GM12878 (cell line): ENCODE data around the gene ESPNL. TPM values are rescaled to one million over a fixed set of nuclear protein-coding genes. Genes with fewer than 3 reads are reported as not detected.

Experiments used
- ATAC-seq: fragments of 200-7000 bp; cut with Tn5 transposase; 3 replicates; pipeline ENCODE4 v1.9.1; 2020; ENCODE audit warnings: mild to moderate bottlenecking, moderate library complexity
- BruUV-seq: library from RNA; stranded (reverse); fragments of 400-500 nt; replicated peaks from 2 replicates; lab custom pipeline; 2021; lab: Mats Ljungman, UMichigan
- CTCF ChIA-PET: fragments of 300-600 bp; sonication (Branson Sonifier 250); formaldehyde crosslinking; extraction: SDS; loops from one replicate; lab custom pipeline; 2021; ENCODE audit warnings: inconsistent platforms; lab: Yijun Ruan, JAX
- POLR2A ChIA-PET: fragments of 350-600 bp; formaldehyde crosslinking; extraction: SDS; loops from one replicate; lab custom pipeline; 2021; ENCODE audit warnings: inconsistent platforms; lab: Charles Lee
- RAD21 ChIA-PET: fragments of 300-600 bp; sonication (Branson Sonifier 250); formaldehyde crosslinking; loops from one replicate; lab custom pipeline; 2023; ENCODE audit warnings: antibody characterized with exemption; ENCODE audit not compliant: unreplicated experiment; lab: Charles Lee
- SMC1A ChIA-PET: fragments of 300-600 bp; sonication (Branson Sonifier 250); formaldehyde crosslinking; loops from one replicate; lab custom pipeline; 2023; ENCODE audit not compliant: unreplicated experiment, uncharacterized antibody; lab: Charles Lee
- DNase-seq: peaks from one replicate; pipeline ENCODE4 v3.0.0-alpha.2; 2011; ENCODE audit warnings: low read depth, low spot score
- FAIRE-seq: peaks from 3 replicates; lab custom pipeline; 2011; peaks lifted over from hg19 to GRCh38; lab: Jason Lieb, UNC
- H2AFZ ChIP-seq: 2 replicates; pipeline ENCODE4 v1.6.0; 2011; ENCODE audit warnings: low read depth, low read length, control low read depth; ENCODE audit not compliant: control insufficient read depth
- H3K27ac ChIP-seq: 2 replicates; pipeline ENCODE4 v1.5.1; 2011; ENCODE audit warnings: control low read depth; ENCODE audit not compliant: control insufficient read depth, insufficient read depth
- H3K27me3 ChIP-seq, 2 experiments: replicated peaks in 1 of 2; 2 replicates each; pipeline versions ENCODE4 v1.6.0 to v1.6.1; 2011; ENCODE audit warnings: low read length in 1 of 2; ENCODE audit not compliant: control insufficient read depth in 2 of 2, insufficient read depth in 2 of 2
- H3K36me3 ChIP-seq, 2 experiments: 2 replicates each; pipeline ENCODE4 v1.5.1; 2011; ENCODE audit warnings: low read length in 1 of 2; ENCODE audit not compliant: control insufficient read depth in 2 of 2, insufficient read depth in 2 of 2
- H3K4me1 ChIP-seq: 2 replicates; pipeline ENCODE4 v1.6.1; 2011; ENCODE audit warnings: mild to moderate bottlenecking, low read length, moderate library complexity, mixed read lengths; ENCODE audit not compliant: control insufficient read depth, insufficient read depth
- H3K4me2 ChIP-seq: 2 replicates; pipeline ENCODE4 v1.6.0; 2011; ENCODE audit warnings: control low read depth; ENCODE audit not compliant: control insufficient read depth, insufficient read depth
- H3K4me3 ChIP-seq: fragments of 200-600 bp; sonication (generic); 2 replicates; pipeline ENCODE4 v1.5.1; 2016
- H3K79me2 ChIP-seq: 2 replicates; pipeline ENCODE4 v1.6.0; 2011; ENCODE audit warnings: low read length; ENCODE audit not compliant: control insufficient read depth, insufficient read depth
- H3K9ac ChIP-seq: 2 replicates; pipeline ENCODE4 v1.8.0; 2011; ENCODE audit warnings: low read length, control low read depth, mixed read lengths; ENCODE audit not compliant: control insufficient read depth, insufficient read depth
- H3K9me3 ChIP-seq: replicated peaks from 3 replicates; pipeline ENCODE4 v1.5.1; 2011; ENCODE audit warnings: mild to moderate bottlenecking, low read length; ENCODE audit not compliant: control insufficient read depth, insufficient read depth
- H4K20me1 ChIP-seq: 2 replicates; pipeline ENCODE4 v1.6.0; 2011; ENCODE audit not compliant: control insufficient read depth, insufficient read depth
- ATF7 ChIP-seq: fragments of 450-650 bp; IDR thresholded peaks from 2 replicates; pipeline ENCODE4 v1.6.1; 2016; ENCODE audit warnings: low read depth, mild to moderate bottlenecking
- FOXK2 ChIP-seq: fragments of 450-650 bp; IDR thresholded peaks from 2 replicates; pipeline ENCODE4 v1.6.1; 2017; ENCODE audit warnings: mild to moderate bottlenecking, moderate library complexity
- HCFC1 ChIP-seq: fragments of 150-350 bp; IDR thresholded peaks from 2 replicates; pipeline ENCODE4 v1.6.1; 2014; ENCODE audit warnings: low read length
- JUND ChIP-seq: IDR thresholded peaks from 2 replicates; pipeline ENCODE4 v1.6.1; 2012; ENCODE audit warnings: low read depth, mild to moderate bottlenecking, low read length, improper control_type of control experiment, moderate library complexity
- LARP7 ChIP-seq: fragments of 450-650 bp; IDR thresholded peaks from 2 replicates; pipeline ENCODE4 v1.6.1; 2017; ENCODE audit warnings: mild to moderate bottlenecking
- MTA3 ChIP-seq: IDR thresholded peaks from 2 replicates; pipeline ENCODE4 v1.6.1; 2012; ENCODE audit warnings: low read length, inconsistent platforms, borderline replicate concordance
- NFIC ChIP-seq: IDR thresholded peaks from 2 replicates; pipeline ENCODE4 v1.6.1; 2012; ENCODE audit warnings: low read depth, mild to moderate bottlenecking, inconsistent platforms, low read length, moderate library complexity
- NFYB ChIP-seq: IDR thresholded peaks from 2 replicates; pipeline ENCODE4 v1.6.1; 2011; ENCODE audit warnings: low read depth, mild to moderate bottlenecking, low read length, improper control_type of control experiment, moderate library complexity; ENCODE audit not compliant: insufficient read depth
- PAX5 ChIP-seq: IDR thresholded peaks from 2 replicates; pipeline ENCODE4 v1.6.1; 2011; ENCODE audit warnings: low read depth, low read length, borderline replicate concordance
- RCOR1 ChIP-seq: conservative IDR thresholded peaks from 2 replicates; pipeline ENCODE4 v1.6.1; 2012; ENCODE audit warnings: low read depth, low read length, improper control_type of control experiment
- RELA ChIP-seq: fragments of 450-650 bp; IDR thresholded peaks from 2 replicates; pipeline ENCODE4 v1.8.0; 2014; ENCODE audit warnings: borderline replicate concordance; ENCODE audit not compliant: partially characterized antibody
- SIN3A ChIP-seq: IDR thresholded peaks from 2 replicates; pipeline ENCODE4 v1.6.1; 2012; ENCODE audit warnings: low read depth, low read length, improper control_type of control experiment
- SMAD5 ChIP-seq: IDR thresholded peaks from 2 replicates; pipeline ENCODE4 v1.6.1; 2016; ENCODE audit warnings: antibody characterized with exemption, low read depth
- SMC3 ChIP-seq: IDR thresholded peaks from 2 replicates; pipeline ENCODE4 v1.6.1; 2011; ENCODE audit warnings: low read length, improper control_type of control experiment, borderline replicate concordance
- SP1 ChIP-seq: IDR thresholded peaks from one replicate; pipeline ENCODE4 v1.6.1; 2011; ENCODE audit warnings: low read depth, low read length
- ZNF217 ChIP-seq: fragments of 450-650 bp; IDR thresholded peaks from 2 replicates; pipeline ENCODE4 v1.6.1; 2017; ENCODE audit warnings: antibody characterized with exemption, mild to moderate bottlenecking
- WGBS: methylation state at CpG from one replicate; pipeline ENCODE4 v1.1.6; 2016; ENCODE audit warnings: low lambda C conversion rate; ENCODE audit not compliant: insufficient replicate concordance, insufficient coverage; ENCODE audit errors: missing lambda C conversion rate; 5-methylcytosine and 5-hydroxymethylcytosine counted together
- in situ Hi-C: fragments of 300-500 bp; cut with MboI; formaldehyde crosslinking; loops from 9 replicates; pipeline ENCODE4 v1.14.3; 2018; ENCODE audit warnings: mixed read lengths
- intact Hi-C: fragments of 100-400 bp; cut with micrococcal nuclease; formaldehyde crosslinking; loops from one replicate; pipeline ENCODE4 v1.14.2; 2022; ENCODE audit not compliant: unreplicated experiment
- polyA plus RNA-seq, 11 experiments: library from polyadenylated mRNA; depleted of rRNA in 4 of 11; unstranded in 6 of 11; stranded (reverse) in 5 of 11; fragments of >200 nt; fragmentation: Nextera tagmentation in 4 of 11; fragmentation: Illumina TruSeq in 1 of 11; extraction: Ambion mirVana in 4 of 11; extraction: Trizol in 1 of 11; gene quantifications; 1 replicate in 1 of 11; 2 replicates in 10 of 11; pipeline versions ENCODE4 v1.2.1 to v1.2.3, GENCODE V29; 2011 to 2016; ENCODE audit warnings: inconsistent platforms in 2 of 11, missing spikeins in 2 of 11, low read depth in 1 of 11
- total RNA-seq, 4 experiments: library from RNA; depleted of rRNA in 3 of 4; stranded (reverse); fragments of >200 nt in 3 of 4; fragmentation: Illumina TruSeq in 1 of 4; extraction: Trizol in 1 of 4; gene quantifications; 2 replicates each; pipeline versions ENCODE4 v1.2.1 to v1.2.3, GENCODE V29; 2013 to 2021
- TF ChIP-seq, protein P1 (sequence below): IDR thresholded peaks from 2 replicates; pipeline ENCODE4 v1.6.1; 2011; ENCODE audit warnings: borderline replicate concordance, low read depth, mild to moderate bottlenecking, moderate library complexity, low read length; ENCODE audit not compliant: insufficient read depth, poor library complexity, severe bottlenecking
- TF ChIP-seq, protein P2 (sequence below): fragments of 450-650 bp; IDR thresholded peaks from 2 replicates; pipeline ENCODE4 v1.6.1; 2017; ENCODE audit warnings: mild to moderate bottlenecking, moderate library complexity
- TF ChIP-seq, protein P3 (sequence below): fragments of 450-650 bp; IDR thresholded peaks from 2 replicates; pipeline ENCODE4 v1.6.1; 2018; ENCODE audit warnings: borderline replicate concordance, mild to moderate bottlenecking; ENCODE audit not compliant: partially characterized antibody

The ESPNL gene
- total and polyA plus RNA-seq, 10 of the 15 experiments (the other 5 are each of a cell fraction or from before 2014, with no cell fraction given), result 0.05 to 0.94 (median 0.36) TPM; not detected in 3

DNA sequence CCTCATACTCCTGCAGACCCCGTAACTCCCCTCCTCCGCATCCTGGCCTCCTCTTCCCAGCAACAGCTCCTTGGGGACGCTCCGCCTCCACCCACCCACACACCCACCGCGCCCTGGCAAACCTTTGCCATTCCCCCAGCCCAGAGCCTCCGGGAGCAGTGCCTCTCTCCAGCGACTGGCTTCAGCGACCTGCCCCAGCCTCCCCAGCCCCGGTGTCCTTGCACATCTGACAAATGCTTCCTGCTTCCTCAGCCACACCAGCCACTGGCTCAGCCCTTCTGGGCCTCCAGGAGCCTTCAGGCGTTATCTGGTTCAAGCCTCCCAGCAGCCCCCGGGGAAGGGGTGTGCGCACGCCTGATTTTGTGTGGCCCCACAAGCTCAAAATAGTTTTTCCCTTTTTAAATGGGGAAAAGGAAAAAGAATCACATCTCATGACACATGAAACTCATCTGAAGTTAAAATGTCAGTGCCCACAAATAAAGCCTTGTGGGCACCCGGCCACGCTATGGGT, 14.2 kb downstream of the ESPNL start:
- no TSS peak for BruUV-seq
- ChIA-PET CTCF (no interaction called here), POLR2A (no interaction called here), SMC1A (no interaction called here), RAD21 (no interaction called here)
- intact Hi-C loops (no loop called here), in situ Hi-C loops (no loop called here)
- Histone ChIP-seq H3K9me3 (no peaks in the 10 kb centered on the region; the same call in 2 of the 3 replicates), H2AFZ (no peak overlapping the region), H3K79me2 (no peaks in the 10 kb centered on the region), H3K9ac (no peak overlapping the region), H3K36me3 (no peaks in the 10 kb centered on the region), H3K27me3 (no peaks in the 10 kb centered on the region), H3K4me3 (no peak overlapping the region), H4K20me1 (no peaks in the 10 kb centered on the region), H3K4me1 (no peaks in the 10 kb centered on the region; the same call in 1 of the 2 replicates), H3K27ac (no peak overlapping the region), H3K4me2 (no peak overlapping the region)
- ATAC-seq (no peak), DNase-seq (no peak), FAIRE-seq (no peak)
- 65% methylated on average over 16 of the region's 16 CpGs for WGBS
- TF ChIP-seq SMC3 (no peak), FOXK2 (no peak), ATF7 (no peak), RCOR1 (no peak), HCFC1 (no peak), RELA (no peak), ZNF217 (no peak), PAX5 (no peak), SIN3A (no peak), SMAD5 (no peak), SP1 (no peak), NFIC (no peak), MTA3 (no peak), JUND (no peak), LARP7 (no peak), NFYB (no peak)
- TF ChIP-seq, protein P1, sequence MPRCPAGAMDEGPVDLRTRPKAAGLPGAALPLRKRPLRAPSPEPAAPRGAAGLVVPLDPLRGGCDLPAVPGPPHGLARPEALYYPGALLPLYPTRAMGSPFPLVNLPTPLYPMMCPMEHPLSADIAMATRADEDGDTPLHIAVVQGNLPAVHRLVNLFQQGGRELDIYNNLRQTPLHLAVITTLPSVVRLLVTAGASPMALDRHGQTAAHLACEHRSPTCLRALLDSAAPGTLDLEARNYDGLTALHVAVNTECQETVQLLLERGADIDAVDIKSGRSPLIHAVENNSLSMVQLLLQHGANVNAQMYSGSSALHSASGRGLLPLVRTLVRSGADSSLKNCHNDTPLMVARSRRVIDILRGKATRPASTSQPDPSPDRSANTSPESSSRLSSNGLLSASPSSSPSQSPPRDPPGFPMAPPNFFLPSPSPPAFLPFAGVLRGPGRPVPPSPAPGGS, result no peak
- TF ChIP-seq, protein P2, sequence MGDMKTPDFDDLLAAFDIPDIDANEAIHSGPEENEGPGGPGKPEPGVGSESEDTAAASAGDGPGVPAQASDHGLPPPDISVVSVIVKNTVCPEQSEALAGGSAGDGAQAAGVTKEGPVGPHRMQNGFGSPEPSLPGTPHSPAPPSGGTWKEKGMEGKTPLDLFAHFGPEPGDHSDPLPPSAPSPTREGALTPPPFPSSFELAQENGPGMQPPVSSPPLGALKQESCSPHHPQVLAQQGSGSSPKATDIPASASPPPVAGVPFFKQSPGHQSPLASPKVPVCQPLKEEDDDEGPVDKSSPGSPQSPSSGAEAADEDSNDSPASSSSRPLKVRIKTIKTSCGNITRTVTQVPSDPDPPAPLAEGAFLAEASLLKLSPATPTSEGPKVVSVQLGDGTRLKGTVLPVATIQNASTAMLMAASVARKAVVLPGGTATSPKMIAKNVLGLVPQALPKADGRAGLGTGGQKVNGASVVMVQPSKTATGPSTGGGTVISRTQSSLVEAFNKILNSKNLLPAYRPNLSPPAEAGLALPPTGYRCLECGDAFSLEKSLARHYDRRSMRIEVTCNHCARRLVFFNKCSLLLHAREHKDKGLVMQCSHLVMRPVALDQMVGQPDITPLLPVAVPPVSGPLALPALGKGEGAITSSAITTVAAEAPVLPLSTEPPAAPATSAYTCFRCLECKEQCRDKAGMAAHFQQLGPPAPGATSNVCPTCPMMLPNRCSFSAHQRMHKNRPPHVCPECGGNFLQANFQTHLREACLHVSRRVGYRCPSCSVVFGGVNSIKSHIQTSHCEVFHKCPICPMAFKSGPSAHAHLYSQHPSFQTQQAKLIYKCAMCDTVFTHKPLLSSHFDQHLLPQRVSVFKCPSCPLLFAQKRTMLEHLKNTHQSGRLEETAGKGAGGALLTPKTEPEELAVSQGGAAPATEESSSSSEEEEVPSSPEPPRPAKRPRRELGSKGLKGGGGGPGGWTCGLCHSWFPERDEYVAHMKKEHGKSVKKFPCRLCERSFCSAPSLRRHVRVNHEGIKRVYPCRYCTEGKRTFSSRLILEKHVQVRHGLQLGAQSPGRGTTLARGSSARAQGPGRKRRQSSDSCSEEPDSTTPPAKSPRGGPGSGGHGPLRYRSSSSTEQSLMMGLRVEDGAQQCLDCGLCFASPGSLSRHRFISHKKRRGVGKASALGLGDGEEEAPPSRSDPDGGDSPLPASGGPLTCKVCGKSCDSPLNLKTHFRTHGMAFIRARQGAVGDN, result no peak
- TF ChIP-seq, protein P3, sequence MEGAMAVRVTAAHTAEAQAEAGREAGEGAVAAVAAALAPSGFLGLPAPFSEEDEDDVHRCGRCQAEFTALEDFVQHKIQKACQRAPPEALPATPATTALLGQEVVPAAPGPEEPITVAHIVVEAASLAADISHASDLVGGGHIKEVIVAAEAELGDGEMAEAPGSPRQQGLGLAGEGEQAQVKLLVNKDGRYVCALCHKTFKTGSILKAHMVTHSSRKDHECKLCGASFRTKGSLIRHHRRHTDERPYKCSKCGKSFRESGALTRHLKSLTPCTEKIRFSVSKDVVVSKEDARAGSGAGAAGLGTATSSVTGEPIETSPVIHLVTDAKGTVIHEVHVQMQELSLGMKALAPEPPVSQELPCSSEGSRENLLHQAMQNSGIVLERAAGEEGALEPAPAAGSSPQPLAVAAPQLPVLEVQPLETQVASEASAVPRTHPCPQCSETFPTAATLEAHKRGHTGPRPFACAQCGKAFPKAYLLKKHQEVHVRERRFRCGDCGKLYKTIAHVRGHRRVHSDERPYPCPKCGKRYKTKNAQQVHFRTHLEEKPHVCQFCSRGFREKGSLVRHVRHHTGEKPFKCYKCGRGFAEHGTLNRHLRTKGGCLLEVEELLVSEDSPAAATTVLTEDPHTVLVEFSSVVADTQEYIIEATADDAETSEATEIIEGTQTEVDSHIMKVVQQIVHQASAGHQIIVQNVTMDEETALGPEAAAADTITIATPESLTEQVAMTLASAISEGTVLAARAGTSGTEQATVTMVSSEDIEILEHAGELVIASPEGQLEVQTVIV, result no peak
